Endothelial cell of umbilical vein (primary cell): ENCODE measurements around the gene ATN1. TPM values are rescaled to one million over a fixed set of nuclear protein-coding genes. Genes with fewer than 3 reads are reported as not detected.

Source experiments
- BruUV-seq: library from RNA; stranded (reverse); fragments of 400-500 nt; replicated peaks from 2 replicates; lab custom pipeline; 2021; lab: Mats Ljungman, UMichigan
- CTCF ChIA-PET: fragments of 300-600, 350-600 bp; sonication (Branson Sonifier 250); formaldehyde crosslinking; loops from one replicate; lab custom pipeline; 2021; ENCODE audit warnings: antibody characterized with exemption, inconsistent platforms; lab: Charles Lee
- POLR2A ChIA-PET: fragments of 300-600, 350-600 bp; sonication (Branson Sonifier 250); formaldehyde crosslinking; loops from one replicate; lab custom pipeline; 2021; ENCODE audit warnings: antibody characterized with exemption, inconsistent platforms; lab: Charles Lee
- DNase-seq: peaks from one replicate; pipeline ENCODE4 v3.0.0-alpha.2; 2011; ENCODE audit warnings: low read depth, low spot score
- FAIRE-seq: peaks from 2 replicates; lab custom pipeline; 2011; peaks lifted over from hg19 to GRCh38; lab: Jason Lieb, UNC
- H2AFZ ChIP-seq: 2 replicates; pipeline ENCODE4 v1.6.0; 2012; ENCODE audit warnings: low read depth, low read length, control low read depth, inconsistent platforms
- H3K27ac ChIP-seq: 2 replicates; pipeline ENCODE4 v1.5.1; 2011; ENCODE audit warnings: low read depth, mild to moderate bottlenecking, control low read depth, low read length, moderate library complexity; ENCODE audit not compliant: insufficient read depth
- H3K27me3 ChIP-seq, 2 experiments: 2 replicates each; pipeline versions ENCODE4 v1.6.0 to v1.6.1; 2011; ENCODE audit warnings: low read length in 2 of 2, mixed read lengths in 1 of 2; ENCODE audit not compliant: control insufficient read depth in 2 of 2, insufficient read depth in 2 of 2
- H3K36me3 ChIP-seq, 2 experiments: 2 replicates in 1 of 2; 3 replicates in 1 of 2; pipeline ENCODE4 v1.5.1; 2011; ENCODE audit warnings: low read length in 2 of 2, mild to moderate bottlenecking in 1 of 2, moderate library complexity in 1 of 2; ENCODE audit not compliant: control insufficient read depth in 2 of 2, insufficient read depth in 2 of 2; ENCODE audit errors: extremely low read depth in 1 of 2
- H3K4me1 ChIP-seq: 3 replicates; pipeline ENCODE4 v1.5.1; 2011; ENCODE audit warnings: mild to moderate bottlenecking, low read length; ENCODE audit not compliant: control insufficient read depth, insufficient read depth; ENCODE audit errors: extremely low read depth
- H3K4me2 ChIP-seq: 2 replicates; pipeline ENCODE4 v1.6.1; 2011; ENCODE audit warnings: low read length, control low read depth, mixed read lengths; ENCODE audit not compliant: insufficient read depth
- H3K4me3 ChIP-seq, 3 experiments: fragments of 200-600 bp in 1 of 3; sonication (generic), shearing (Covaris generic) in 1 of 3; replicated peaks in 1 of 3; 2 replicates each; pipeline ENCODE4 v1.5.1; 2011 to 2016; ENCODE audit warnings: control low read depth in 3 of 3, low read length in 3 of 3, mild to moderate bottlenecking in 2 of 3, inconsistent platforms in 1 of 3, low read depth in 1 of 3, moderate library complexity in 1 of 3; ENCODE audit not compliant: insufficient read depth in 1 of 3
- H3K79me2 ChIP-seq: 2 replicates; pipeline ENCODE4 v1.6.0; 2012; ENCODE audit warnings: low read length, inconsistent platforms; ENCODE audit not compliant: control insufficient read depth, insufficient read depth
- H3K9ac ChIP-seq: replicated peaks from 2 replicates; pipeline ENCODE3; 2011; ENCODE audit warnings: low read length, control low read depth; ENCODE audit not compliant: insufficient read depth; ENCODE audit errors: extremely low read depth
- H3K9me1 ChIP-seq: replicated peaks from 3 replicates; pipeline ENCODE4 v1.6.0; 2011; ENCODE audit warnings: mild to moderate bottlenecking, low read length; ENCODE audit not compliant: control insufficient read depth, insufficient read depth; ENCODE audit errors: extremely low read depth
- H3K9me3 ChIP-seq: replicated peaks from 2 replicates; pipeline ENCODE4 v1.5.1; 2012; ENCODE audit warnings: low read length, inconsistent platforms; ENCODE audit not compliant: control insufficient read depth, insufficient read depth
- H4K20me1 ChIP-seq: replicated peaks from 2 replicates; pipeline ENCODE3; 2011; ENCODE audit warnings: mild to moderate bottlenecking, low read length; ENCODE audit not compliant: control insufficient read depth, insufficient read depth; ENCODE audit errors: extremely low read depth
- CTCF ChIP-seq, 2 donors: IDR thresholded peaks; 1 replicate in 1 of 2; 2 replicates in 1 of 2; pipeline ENCODE4 v1.5.1; 2011; ENCODE audit warnings: low read length in 2 of 2, mild to moderate bottlenecking in 2 of 2, moderate library complexity in 2 of 2, control low read depth in 1 of 2, inconsistent platforms in 1 of 2, low read depth in 1 of 2; ENCODE audit not compliant: insufficient read depth in 1 of 2; ENCODE audit errors: extremely low read depth in 1 of 2
- EZH2 ChIP-seq: IDR thresholded peaks from 2 replicates; pipeline ENCODE4 v1.6.1; 2012; ENCODE audit warnings: borderline replicate concordance, low read depth, mild to moderate bottlenecking, moderate library complexity, low read length, inconsistent platforms; ENCODE audit not compliant: severe bottlenecking
- FOS ChIP-seq: IDR thresholded peaks from 2 replicates; pipeline ENCODE4 v1.6.1; 2011; ENCODE audit warnings: mild to moderate bottlenecking, low read length, moderate library complexity, borderline replicate concordance; ENCODE audit not compliant: insufficient read depth
- GATA2 ChIP-seq: IDR thresholded peaks from 2 replicates; pipeline ENCODE4 v1.7.0; 2011; ENCODE audit warnings: low read depth, mild to moderate bottlenecking, moderate library complexity, mixed read lengths, low read length; ENCODE audit not compliant: insufficient read length, insufficient read depth
- JUN ChIP-seq: IDR thresholded peaks from 2 replicates; pipeline ENCODE4 v1.6.1; 2011; ENCODE audit warnings: borderline replicate concordance, low read depth; ENCODE audit not compliant: insufficient read length, insufficient read depth
- MAX ChIP-seq: IDR thresholded peaks from 2 replicates; pipeline ENCODE4 v1.6.1; 2011; ENCODE audit not compliant: insufficient read depth, insufficient read length
- MYC ChIP-seq: IDR thresholded peaks from one replicate; pipeline ENCODE4 v1.6.1; 2011; ENCODE audit warnings: mild to moderate bottlenecking, low read depth, low read length
- POLR2A ChIP-seq: IDR thresholded peaks from 2 replicates; pipeline ENCODE4 v1.6.1; 2012; ENCODE audit warnings: low read depth, mild to moderate bottlenecking, control low read depth, low read length
- POLR2AphosphoS5 ChIP-seq: IDR thresholded peaks from 2 replicates; pipeline ENCODE4 v1.6.1; 2012; ENCODE audit warnings: low read depth, mild to moderate bottlenecking, control low read depth, low read length, moderate library complexity; ENCODE audit not compliant: insufficient read depth
- dilution Hi-C: fragments of 300-500 bp; cut with MboI; formaldehyde crosslinking; loops from one replicate; pipeline ENCODE4 v1.15.0; 2019; ENCODE audit warnings: low sequenced_read_pairs; ENCODE audit not compliant: extremely low pct_ligation_motif_present
- intact Hi-C: fragments of 100-400 bp; cut with micrococcal nuclease; formaldehyde crosslinking; loops from one replicate; pipeline ENCODE4 v1.10.0; 2022
- polyA plus RNA-seq, 4 experiments: library from polyadenylated mRNA; depleted of rRNA in 3 of 4; stranded (reverse) in 3 of 4; unstranded in 1 of 4; fragments of >200 nt; gene quantifications; 2 replicates each; pipeline versions ENCODE4 v1.2.1 to v1.2.3, GENCODE V29; 2011 to 2012; ENCODE audit warnings: missing spikeins in 1 of 4
- total RNA-seq: library from RNA; stranded (reverse); gene quantifications from 2 replicates; pipeline ENCODE4 v1.2.3, GENCODE V29; 2021

The ATN1 gene
- total and polyA plus RNA-seq, 2 donors (not counting 3 experiments of a cell fraction or from before 2014, with no cell fraction given): 46.4 to 117 TPM

GRCh38 chr12:6917491-6918231 lies 10.1 kb upstream of the ATN1 start:
- DNase-seq (no peak), FAIRE-seq (no peak)
- no TSS peak for BruUV-seq
- Histone ChIP-seq H3K79me2 (no peaks in the 10 kb centered on the region), H3K9ac (no peak overlapping the region), H3K4me1 (peaks cover 11% of the 10 kb centered on the region), H3K9me1 (no peaks in the 10 kb centered on the region), H3K4me2 (no peak overlapping the region), H2AFZ (no peak overlapping the region), H3K4me3 (no peak overlapping the region), H3K36me3 (no peaks in the 10 kb centered on the region), H4K20me1 (no peaks in the 10 kb centered on the region), H3K27me3 (no peaks in the 10 kb centered on the region), H3K9me3 (no peaks in the 10 kb centered on the region), H3K27ac (no peak overlapping the region)
- TF ChIP-seq MAX (no peak), POLR2A (no peak), POLR2AphosphoS5 (no peak), MYC (no peak), GATA2 (no peak), EZH2 (no peak), FOS (no peak), JUN (no peak), CTCF (IDR thresholded peaks at IDR 0.05; ENCODE audit: extremely low read depth in 1 of 2, insufficient read depth in 1 of 2, low read depth in 1 of 2, low read length in 2 of 2) (no peak)
- ChIA-PET POLR2A (no interaction called here), CTCF (interaction anchor here (0.7 to 3.5 kb wide), 3 partner anchors 27 to 48 kb away, joined by 3 to 12 read pairs (median 3); partner anchors contain the start of gene SPSB2)
- intact Hi-C loops (no loop called here), dilution Hi-C loops (no loop called here)
